Fibroblast of peridontal ligament (primary cell): ENCODE data around the gene DIP2B.
A peak's percentile ranks its signal among the peaks of the same experiment; 100 is the strongest.

ENCODE experiments used
- DNase-seq: peaks from one replicate; pipeline ENCODE4 v3.0.0-alpha.2; 2010; ENCODE audit errors: extremely low read depth

Gene DIP2B

DNA sequence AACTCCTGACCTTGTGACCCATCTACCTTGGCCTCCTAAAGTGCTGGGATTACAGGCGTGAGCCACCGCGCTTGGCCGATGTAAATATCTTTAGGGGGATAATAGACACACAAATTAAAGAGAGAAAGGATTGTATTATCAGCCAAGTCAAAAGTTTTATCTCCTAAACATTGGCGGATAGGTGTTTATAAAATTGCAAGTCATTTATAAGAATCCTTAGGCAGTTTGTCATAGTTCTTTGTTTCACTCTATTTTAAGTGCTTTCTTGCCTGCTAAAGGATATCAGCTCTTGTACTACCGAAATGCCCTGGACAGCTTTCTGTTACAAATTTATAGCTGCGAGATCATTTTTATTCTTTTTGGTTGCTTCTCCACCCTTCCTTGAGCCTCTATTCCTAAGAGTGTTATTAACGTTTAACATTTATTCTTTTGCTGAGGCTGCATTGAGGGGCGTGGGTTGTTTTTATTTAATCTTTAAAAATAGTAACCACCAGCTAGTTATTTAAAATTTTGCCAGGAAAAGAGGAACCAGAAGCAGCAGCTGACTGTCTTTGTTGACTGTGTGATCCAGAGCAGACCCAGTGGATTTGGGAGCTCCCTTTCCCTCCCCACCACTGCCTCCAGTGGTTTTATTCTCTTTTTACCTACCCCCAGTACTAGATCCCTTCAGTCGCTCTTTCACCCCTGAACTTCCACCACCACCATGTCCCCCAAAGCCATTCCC, 106.4 kb downstream of the DIP2B start:
- no peak for DNase-seq

- DNase-seq: no peak
Measured at GRCh38 chr12:50612882-50613281, 108.1 kb downstream of the DIP2B start.

- DNase-seq: no peak
Measured at GRCh38 chr12:50613463-50613862, 108.7 kb downstream of the DIP2B start.

- DNase-seq: no peak
Measured at GRCh38 chr12:50614167-50614759, 109.5 kb downstream of the DIP2B start.

DNA sequence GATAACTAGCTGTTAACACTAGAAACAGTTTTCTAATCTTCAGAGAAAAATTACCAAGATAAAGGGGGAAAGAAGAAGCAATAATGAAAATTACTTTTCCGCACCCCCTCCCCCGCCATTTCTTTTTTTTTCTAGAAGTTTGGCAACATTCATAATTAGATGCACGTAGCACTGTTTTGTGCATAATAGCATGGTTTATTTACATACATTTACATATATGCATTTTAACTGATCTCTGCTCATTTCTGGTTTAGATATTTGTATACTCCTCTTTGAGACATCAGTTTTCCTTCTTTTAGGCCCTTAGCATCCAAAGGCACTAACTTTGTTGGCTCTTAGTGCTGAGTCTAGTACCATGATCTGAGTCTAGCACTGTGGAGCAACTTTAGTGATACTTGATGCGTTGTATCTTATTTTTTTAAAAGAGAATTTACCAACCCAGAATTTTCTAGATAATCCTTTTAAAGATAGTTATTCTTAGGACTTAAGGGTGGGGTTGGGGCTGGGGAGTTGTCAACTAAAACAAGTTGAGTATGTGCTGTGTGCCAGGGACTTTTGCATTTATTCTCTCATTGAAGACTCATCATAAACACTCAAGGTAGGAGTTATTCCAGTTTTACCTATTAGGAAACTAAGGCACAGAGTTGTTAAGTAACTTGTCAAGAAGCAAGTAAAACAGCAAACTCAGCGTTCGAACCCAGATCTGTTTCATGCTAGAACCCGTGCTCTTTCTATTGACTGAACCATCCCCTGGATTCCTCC, 110.5 kb downstream of the DIP2B start:
- DNase-seq: no peak

DNA sequence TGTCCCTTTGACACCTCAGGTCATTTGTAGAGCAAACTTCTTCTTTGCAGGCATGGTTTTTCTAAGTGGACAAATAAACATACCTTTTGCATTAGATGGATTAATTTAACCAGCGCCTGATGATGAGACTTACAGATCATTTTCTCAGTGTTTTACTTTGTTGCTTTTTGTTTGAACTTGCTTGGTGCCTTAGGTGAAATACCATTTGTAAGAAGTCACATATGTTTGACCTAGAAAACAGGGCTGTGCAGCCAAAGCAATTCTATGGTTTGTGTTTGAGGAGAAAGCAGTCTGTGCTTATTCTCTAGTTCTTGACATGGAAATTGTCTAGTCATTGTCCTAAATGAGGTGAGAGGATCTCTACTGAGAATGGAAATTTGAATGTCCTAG, 111.1 kb downstream of the DIP2B start:
- no peak for DNase-seq

DNA sequence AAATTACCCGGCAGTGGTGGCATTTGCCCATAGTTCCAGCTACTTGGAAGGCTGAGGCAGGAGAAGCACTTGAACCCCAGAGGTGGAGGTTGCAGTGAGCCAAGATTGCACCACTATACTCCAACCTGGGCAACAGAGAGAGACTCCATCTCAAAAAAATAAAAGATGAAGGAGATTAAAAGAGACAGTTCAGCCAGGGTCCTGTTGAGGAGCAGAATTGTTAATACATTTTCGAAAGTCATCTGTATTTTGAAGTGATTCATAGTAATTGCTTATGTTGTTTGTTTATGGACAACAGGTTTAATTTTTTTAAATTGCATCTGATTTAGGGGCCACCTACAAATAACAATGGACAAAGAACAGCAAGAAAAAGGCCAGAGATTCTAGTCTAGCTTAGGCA, 112.9 kb downstream of the DIP2B start:
- DNase-seq: no peak

DNA sequence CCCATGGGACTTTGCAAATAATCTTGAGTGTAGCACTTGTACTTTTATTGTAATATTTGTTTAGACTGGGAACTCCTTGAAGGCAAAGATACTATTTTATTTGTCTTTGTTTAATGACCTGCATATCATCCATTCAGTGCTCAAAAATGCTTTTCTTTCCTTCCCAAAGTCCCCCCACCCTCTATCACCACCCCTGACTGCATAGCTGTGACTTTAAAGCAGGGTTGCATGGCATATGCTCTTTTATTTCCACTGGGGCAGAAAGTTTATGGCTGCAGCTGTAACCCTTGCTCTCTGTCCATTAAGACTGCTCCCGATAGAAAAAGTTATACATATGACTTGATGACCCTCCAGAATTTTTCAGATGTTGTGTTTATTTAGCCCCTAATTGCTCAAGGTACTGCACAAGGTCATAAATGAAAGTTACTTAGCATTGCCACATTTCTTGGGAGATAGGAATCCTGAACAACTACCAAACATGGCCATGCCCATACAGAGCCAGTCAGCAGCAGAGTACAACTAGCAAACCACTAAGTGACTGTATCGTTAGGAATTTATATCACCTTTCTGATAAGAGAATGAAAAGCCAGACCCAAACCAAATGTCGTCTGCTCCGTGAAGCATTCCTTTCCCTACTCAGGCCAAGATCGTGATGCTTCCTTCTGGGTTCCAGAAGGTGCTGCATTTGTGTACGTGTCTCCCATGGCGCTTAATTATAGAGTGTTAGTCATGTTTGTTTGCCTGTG, 114.3 kb downstream of the DIP2B start:
- DNase-seq: no peak

- DNase-seq: no peak
Measured at GRCh38 chr12:50619610-50619958, 114.8 kb downstream of the DIP2B start.

- peak; percentile 90 for DNase-seq
Measured at GRCh38 chr12:50620109-50620977, 115.6 kb downstream of the DIP2B start.

GRCh38 chr12:50620978-50621360, 116.2 kb downstream of the DIP2B start:
- DNase-seq: no peak

DNA sequence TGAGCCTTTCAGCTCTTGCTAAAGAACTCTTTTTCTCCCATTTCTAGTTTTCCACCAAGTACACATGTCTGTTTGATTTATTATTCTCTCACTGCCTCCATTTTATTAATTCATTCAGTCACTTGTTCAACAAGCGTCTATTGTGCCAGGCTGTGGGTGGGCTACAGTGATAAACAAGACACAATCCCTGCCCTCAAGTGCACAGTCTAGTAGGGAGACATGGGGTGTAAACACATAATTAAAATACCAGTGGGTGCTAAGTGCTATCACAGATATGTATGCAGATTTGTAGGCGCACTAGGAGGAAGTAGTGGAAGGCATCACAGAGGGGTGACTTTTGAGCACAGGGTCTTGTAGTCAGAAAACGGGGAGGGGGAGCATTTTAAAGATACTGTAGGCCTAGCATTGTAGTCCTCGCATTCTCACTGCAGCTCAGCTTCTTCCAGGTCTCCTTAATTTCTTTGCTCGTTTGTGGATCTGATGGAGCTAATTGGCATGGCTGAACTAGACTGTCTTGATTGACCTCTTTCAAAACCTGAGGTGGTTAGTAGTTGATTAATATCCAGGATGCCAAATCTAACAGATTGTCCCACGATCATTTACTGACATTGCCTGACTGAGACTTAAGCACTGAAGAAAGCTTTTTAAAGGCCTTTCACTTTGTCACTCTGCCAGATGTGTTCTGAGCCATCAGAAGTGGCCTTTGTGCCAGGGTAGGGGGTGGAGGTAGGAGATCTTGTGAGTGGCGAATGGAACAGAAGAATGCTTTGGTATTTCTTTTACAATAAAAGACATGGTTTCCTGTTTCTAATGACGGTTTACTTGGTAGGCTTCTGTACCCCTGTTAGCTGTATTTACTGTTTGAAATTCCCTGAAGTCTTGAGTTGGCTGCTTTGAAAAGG, 116.9 kb downstream of the DIP2B start:
- no peak for DNase-seq

GRCh38 chr12:50625029-50625925, 120.5 kb downstream of the DIP2B start:
- DNase-seq: no peak

DNA sequence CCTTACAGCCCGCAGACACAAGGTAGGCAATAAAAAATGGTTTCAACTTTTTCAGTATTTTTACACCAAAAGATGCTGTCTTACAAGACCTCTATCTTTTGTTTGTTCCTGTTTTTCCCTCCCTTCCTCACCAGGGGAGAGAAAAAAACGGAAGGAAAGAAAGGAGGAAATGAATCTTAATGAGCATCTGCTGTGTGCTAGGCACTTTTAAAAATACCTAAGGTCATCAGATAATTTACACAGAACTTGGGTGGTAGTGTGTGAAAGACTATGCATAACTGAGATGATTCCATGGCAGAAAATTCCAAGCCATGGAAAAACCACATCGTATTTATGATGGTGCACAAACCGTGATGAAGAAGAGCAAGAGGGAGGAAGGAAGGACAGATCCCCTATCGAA, 121.2 kb downstream of the DIP2B start:
- DNase-seq: no peak

DNA sequence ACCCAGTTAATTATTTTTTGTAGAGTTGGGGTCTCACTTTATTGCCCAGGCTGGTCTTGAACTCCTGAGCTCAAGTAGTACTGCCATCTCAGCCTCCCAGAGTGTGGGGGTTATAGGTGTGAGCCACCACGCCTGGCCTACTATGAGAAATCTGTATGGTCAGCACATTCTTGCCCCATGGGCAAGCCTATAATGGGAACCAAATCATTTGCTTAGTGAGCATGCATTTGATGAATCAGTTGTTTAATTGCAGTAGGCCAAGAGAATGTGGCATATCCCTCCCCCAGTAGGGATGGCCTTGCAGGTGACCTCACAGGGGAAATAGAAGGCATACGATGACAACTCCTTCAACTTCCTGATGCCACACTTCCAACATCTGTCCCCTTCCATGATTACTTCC, 122.7 kb downstream of the DIP2B start:
- DNase-seq: no peak

DNA sequence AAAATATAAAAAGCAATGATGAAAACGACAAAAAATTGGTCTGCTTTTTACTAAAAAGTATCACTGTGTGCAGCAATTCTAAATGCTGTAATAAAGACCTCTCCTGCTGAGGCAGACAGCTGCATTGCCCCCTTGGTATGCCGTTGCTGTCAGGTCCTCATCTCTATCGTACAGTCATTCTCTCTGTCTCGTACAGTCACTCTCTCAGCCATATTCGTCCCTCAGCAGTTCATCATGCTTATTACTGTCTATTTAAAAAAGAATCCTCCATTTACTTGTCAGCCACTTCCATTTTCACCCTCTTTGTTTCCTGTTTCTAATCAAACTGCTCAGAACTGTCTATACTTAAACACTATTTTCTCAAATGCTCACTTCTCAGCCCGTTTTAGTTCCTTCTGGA, 123.6 kb downstream of the DIP2B start:
- no peak for DNase-seq

- peak; percentile 66 for DNase-seq
Measured at GRCh38 chr12:50633955-50634354, 129.2 kb downstream of the DIP2B start.

DNA sequence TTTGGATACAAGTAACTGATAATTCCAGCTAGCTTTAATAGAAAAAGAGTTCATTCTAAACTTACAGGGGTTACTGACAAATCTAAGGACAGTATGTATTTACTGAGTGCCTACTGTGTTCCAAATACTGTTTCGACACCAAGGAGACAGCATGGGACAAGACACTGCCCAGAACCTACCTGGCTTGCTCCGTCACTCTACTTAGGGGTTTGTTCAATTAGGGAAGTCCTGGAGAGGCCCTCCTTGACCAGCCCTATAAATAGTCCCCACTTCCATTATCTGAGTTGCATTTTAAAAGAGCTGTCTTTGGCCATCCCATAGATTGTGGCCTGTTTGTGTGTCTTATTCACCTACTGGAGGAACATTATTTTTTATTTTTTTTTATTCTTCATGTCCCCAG, 129.6 kb downstream of the DIP2B start:
- DNase-seq: no peak

GRCh38 chr12:50635364-50635763, 130.6 kb downstream of the DIP2B start:
- DNase-seq: no peak
